ENCODE measurements around the gene ACAA1. TPM values are rescaled to one million over a fixed set of nuclear protein-coding genes. Genes with fewer than 3 reads are reported as not detected.
A peak's percentile ranks its signal among the peaks of the same experiment; 100 is the strongest.

The ACAA1 gene
- total RNA-seq, 1 donor from 2014 or later: 107 TPM

DNA sequence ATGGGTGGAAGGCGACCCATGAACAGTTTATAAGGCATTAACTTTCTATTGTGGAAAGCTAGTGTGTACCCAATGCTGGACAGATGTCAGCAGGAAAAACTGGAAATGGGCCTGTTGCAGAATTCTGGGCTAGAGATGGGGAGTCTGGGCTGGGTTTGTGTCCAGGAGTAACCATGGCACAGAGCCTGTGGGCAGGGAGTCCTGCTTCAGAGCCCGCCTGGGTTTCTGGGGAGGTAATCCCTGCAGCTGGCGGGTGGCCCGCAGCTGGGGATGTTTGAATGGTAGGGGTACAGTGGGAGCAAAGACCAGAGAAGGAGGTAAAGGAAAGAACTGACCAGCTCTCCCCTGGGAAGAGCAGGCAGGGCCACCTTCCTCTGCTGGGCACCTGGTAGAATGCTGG is 25.7 kb downstream of the ACAA1 start:
- DNase-seq: no peak
- no peak for ATAC-seq
- intact Hi-C loops (cut with micrococcal nuclease): no loop called here

DNA sequence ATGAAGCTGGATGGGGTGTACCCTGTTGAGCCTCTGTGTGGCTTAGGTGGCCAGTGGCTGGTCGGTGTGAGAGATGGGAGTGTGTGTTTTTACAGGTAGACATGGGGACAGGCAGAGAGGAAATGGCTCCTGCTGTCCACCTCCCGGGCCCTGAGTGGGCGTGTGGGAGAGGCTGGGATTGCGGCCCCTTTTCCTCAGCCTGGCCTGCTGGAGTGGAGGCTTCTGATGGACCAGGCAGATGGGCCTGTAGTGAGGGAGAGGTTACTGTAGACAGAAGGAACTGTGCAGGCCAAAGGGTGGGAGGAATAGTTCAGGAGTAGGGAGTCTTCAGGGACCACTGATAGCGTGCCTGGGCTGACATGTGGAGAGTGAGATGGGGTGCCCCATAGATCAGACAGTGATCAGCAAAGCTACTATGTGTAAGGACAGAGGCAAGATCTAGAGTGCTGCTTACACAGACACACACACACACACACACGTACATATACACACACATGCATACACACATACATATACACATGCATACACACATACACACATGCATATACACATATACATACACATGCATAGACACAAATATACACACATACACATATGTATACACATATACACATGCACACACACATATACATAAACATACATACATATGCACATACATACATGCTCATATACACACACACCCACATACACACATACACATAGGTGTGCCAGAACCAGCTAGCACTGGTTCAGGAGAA is 26.4 kb downstream of the ACAA1 start:
- DNase-seq: no peak
- no peak for ATAC-seq
- intact Hi-C loops (cut with micrococcal nuclease): no loop called here

DNA sequence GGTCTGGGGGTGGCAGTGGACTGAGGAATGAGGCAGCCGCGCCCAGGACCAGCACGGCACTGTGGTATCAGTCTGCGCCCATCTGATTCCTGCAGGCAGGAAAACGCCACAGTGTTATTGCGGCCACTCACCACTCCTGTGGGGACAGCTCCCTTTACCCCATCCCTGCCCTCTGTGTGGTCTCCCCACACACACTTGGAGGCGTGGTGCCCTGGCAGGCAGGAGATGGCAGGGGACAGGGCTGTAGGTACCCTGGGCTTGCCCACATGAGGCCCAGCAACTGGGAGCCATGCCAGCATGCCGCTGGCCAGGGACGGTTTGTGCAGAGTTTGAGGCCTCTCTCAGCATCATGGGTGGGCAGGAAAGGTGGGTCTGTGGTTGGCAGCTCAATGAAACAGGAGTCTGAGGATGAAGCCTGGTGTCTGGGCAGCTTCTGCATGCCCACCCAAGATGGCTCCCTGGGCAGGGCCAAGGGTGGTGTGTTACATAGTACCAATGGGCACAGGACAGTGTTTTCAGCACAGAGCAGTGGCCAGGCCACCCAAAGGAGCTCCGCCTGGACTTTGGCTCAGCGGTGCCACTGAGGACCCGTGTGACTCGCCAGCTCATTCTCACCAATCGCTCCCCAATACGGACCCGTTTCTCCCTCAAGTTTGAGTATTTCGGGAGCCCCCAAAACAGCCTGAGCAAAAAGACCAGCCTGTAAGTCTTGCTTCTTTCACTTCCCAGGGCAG is 27.2 kb downstream of the ACAA1 start:
- no peak for ATAC-seq
- DNase-seq: no peak
- intact Hi-C loops (cut with micrococcal nuclease): no loop called here

DNA sequence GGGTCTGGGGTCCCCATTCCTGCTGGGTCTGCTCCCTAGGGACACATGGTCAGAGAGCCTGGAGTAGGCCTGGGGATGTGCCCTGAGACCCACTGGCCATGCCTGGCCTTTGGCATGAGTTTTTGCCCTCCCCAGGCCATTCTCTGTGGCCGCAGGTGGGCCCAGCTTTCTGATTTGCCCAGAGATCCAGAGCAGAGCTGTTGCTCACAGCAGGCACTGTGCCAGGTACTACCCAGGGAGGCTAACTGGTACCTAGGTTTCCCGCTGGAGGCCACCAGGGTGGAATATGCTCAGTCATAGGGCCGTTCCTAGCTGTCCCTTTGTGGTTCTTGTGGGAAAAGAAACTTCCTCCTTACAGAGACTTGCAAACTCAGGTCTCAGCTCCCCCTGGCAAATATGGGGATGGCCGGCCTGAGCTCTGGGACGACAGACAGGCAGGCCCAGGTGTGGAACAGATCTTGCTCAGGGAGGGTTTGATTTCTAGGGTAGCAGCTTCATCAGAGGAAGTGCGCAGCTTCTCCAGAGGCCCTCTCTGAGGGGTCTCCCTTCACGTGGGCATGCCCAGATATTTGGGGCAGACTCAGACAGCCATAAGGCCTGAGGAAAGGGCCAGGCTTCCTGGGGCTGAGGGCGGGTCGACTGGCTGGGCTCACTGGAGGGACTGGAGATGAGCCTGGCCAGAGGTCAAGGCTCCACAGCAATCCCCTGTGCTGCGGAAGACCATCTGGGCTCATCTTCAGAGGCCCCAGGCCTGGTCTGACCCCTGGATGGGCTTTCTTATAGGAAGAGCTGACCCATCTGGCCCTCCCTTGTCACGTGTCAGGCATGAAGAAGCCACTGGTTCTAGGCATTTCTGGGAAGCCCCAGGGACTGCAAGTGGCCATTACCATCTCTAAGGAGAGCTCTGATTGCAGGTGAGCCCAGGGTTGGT is 28.0 kb downstream of the ACAA1 start:
- ATAC-seq (no peak), DNase-seq (no peak)
- intact Hi-C loops (cut with micrococcal nuclease): no loop called here

DNA sequence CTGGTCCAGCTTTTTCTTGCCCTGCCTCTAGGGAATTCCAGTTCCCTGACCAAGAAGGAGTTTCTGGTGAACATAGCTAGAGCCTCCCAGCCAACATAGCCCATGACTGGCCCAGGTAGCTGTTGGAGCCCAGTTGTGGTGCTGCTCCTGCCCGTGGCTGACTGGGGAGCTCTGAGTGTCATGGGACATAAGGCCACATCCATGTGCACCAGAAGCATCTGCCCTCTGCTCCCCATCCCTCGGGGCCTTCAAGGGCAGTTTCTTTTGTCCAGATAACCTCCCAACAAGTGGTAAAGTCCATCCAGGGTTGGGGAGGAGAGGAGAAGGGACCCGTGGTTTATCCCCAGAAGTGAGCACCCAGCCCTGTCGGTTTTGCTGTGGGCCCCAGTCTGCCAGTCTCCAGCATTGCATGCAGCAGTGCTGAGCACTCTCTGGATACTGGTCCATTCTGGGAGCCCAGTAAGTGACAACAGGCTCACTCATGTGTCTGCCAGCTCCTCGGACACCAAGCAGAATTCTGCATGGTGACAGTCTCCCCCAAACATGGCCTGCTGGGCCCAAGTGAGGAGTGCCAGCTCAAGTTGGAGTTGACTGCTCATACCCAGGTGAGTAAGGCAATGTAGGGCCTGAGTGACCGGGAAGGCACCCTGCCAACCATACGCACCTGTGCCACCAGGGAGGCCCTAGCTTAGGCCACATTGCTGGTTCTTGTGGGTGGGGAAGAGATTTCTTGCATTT is 28.8 kb downstream of the ACAA1 start:
- ATAC-seq (no peak), DNase-seq (no peak)
- intact Hi-C loops (cut with micrococcal nuclease): no loop called here

DNA sequence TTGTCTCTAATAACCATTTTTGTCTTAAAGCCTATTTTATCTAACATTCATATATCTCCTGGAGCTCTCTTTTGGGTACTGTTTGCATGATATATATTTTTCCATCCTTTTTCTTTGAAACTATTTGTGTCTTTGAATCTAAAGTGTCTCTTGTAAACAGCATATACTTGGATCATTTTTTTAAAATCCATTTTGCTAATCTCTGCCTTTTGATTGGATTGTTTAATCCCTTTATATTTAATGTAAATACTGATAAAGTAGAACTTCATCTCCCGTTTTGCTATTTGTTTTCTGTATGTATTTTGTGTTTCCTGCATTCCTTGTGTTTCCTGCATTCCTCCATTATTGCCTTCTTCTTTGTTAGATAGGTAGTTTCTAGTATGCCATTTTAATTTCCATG is 31.4 kb downstream of the ACAA1 start:
- ATAC-seq (no peak), DNase-seq (no peak)
- intact Hi-C loops (cut with micrococcal nuclease): no loop called here

- ATAC-seq (no peak), DNase-seq (no peak)
- intact Hi-C loops (cut with micrococcal nuclease): no loop called here
These were observed 34.5 kb downstream of the ACAA1 start for GRCh38 chr3:38102444-38102814.

DNA sequence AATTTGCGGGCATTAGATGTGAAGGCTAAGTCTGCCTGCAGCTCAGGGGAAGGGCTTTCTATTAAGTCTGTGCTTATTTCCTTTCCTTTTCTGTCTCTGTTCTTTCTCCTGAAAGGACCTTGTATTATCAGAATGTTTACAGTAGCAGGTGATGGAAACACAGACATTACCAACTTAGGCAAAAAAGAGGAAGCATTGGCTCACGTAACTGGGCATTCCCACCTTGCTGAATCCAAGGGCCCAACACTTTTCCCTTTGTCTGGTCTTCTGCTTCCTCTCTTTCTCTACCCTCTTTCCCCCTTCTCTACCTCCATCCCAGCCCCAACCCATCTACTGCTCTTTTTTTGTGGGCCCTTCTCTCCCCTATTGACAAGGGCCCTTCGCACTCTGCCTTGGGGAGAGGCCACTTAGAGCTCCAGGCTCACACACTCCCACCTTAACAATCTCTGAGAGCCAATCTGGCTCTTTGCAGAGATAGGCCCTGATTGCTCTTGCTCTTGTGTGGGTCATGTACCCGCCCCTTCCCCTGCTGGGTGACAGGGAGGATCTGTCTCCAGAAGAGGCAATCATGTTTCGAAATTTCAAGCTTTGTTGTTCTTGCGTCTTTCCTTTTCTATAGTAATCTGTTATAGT is 35.0 kb downstream of the ACAA1 start:
- intact Hi-C loops (cut with micrococcal nuclease): no loop called here
- ATAC-seq (no peak), DNase-seq (no peak)

DNA sequence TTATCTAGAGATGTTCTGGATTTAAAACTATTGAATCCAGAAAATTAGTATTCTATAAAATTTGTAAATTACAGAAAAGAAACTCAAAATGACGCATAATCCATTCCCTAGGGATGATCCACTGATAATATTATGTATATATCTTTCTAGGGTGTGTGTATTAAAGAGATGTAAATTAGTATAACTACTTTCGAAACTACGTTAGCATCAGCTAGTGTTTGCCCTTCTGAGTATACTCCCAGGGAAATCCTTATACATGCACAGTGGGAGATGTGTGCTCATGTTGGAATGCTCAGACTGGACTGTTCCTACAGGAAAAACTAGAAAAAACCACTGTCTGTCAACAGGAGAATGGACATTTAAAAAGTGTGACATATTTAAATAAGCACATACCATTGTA is 36.4 kb downstream of the ACAA1 start:
- ATAC-seq: no peak

GRCh38 chr3:38099518-38099917 is 37.4 kb downstream of the ACAA1 start:
- ATAC-seq (no peak), DNase-seq (no peak)
- intact Hi-C loops (cut with micrococcal nuclease): no loop called here

More for the DNA sequence above, 36.4 kb downstream of the ACAA1 start:
- no peak for DNase-seq
- intact Hi-C loops (cut with micrococcal nuclease): no loop called here

DNA sequence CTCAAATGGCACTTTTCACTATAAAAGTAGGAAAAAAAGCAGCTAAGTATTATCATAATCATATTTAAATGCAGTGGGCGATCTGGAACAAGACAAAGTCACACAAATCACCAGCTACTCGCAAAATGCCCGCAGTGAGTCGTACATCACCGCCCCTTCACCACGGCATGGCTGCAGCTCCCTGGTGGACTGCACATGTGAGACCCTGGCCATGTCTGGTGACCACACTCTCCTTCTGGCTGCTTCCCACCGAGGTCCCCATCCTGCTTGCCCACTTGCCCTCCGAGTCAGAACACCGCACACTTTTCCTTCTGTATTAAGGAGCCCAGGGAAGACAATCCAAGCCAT is 38.6 kb downstream of the ACAA1 start:
- no peak for ATAC-seq
- intact Hi-C loops (cut with micrococcal nuclease): no loop called here
- DNase-seq: no peak

- no peak for DNase-seq
- no peak for ATAC-seq
- intact Hi-C loops (cut with micrococcal nuclease): no loop called here
These were observed 39.2 kb downstream of the ACAA1 start for GRCh38 chr3:38097446-38098375.

DNA sequence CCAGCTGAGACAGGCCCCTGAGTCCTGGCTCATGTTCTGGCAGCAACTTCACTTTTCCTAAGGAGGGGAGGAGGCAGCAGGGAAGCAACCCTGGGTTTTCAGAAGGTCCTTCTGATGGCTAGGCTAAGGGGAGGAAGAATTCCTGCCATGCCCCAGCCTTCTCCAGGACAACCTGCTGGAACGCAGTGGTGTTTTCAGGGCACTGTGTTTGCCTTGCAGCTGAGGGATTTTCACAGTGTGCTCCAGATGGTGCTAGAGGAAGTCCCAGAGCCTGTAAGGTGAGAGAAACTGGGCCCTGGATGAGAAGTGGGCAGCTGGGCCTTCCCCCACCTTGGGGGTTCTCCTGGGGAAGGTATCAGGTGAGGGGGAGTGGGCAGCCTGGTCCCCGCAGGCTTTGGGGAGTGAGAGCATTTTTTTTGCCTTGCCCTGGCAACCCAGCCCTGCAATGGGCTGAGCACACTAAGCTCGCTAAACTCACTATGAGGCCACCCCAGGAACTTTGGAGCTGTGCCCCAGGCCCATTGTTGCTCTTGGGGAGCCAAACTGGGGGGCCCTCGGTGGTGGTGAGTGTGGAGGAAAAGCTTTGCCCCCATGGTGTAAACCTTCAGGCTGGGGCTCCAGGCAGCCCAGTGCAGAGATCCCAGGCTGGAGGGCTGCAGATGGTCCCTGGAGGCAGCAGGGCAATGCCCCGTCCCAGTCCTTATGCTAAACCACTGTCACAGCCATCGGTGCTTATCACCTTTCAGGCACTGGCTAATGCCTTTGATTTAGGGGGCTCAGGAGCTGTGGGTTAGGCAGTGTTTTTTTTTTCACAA is 41.1 kb downstream of the ACAA1 start:
- DNase-seq (no peak), ATAC-seq (no peak)
- intact Hi-C loops (cut with micrococcal nuclease): no loop called here

- DNase-seq: no peak
- ATAC-seq: no peak
- intact Hi-C loops (cut with micrococcal nuclease): no loop called here
These were observed 41.9 kb downstream of the ACAA1 start for GRCh38 chr3:38094999-38095398.

GRCh38 chr3:38090453-38090852 is 46.5 kb downstream of the ACAA1 start:
- intact Hi-C loops (cut with micrococcal nuclease): no loop called here
- DNase-seq: no peak
- no peak for ATAC-seq

GRCh38 chr3:38089163-38089562 is 47.8 kb downstream of the ACAA1 start:
- DNase-seq: peak; percentile 42
- intact Hi-C loops (cut with micrococcal nuclease): no loop called here
- peak; percentile 69 for ATAC-seq

All from left ventricle myocardium superior (tissue), 1 donor.